ENCODE data around the gene DNAJB1.

The DNAJB1 gene

DNA sequence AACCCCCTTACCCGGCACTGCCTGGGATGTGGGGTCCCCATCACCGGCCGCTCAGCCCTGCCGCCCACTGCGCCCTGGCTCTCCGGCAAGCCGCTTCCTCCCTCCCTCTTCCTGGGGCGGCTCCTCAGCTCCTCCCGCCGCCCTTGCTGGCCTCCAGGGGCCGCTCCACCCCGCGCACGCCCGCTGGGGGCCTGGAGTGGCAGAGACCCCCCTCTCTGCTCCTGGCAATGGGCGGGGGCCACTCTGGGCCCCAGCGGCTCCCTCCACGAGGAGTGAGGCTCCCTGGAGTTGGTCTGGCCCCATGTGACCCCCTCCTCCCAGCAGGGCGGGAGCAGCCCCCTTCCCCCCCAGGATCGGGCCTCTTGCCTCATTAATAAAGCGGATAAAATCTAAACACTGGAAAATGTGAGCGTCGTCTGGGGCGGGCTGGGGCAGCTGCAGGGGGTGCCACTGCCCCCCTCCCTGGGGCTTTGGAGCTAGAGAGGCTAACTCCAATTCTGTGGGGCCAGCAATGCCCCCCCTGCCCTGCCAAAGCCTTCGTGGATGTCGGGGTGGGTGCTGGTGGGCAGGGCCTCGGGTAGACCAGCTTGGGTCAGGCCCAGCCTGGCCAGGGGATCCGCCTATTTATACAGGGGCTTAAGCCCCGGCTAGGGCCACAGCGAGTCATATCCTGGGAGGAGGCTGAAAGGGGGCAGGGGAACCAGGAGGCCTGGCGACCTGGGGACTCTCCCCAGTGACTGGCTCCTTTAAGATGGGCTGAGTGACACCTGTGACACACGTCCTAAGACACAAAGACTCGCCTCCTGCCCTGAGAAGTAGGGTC lies 42.7 kb downstream of the DNAJB1 start, which contains the start of gene PTGER1:
Gene PTGER1, minus strand, starts transcription at position 104 of the 823 bp plus-strand sequence. CDS start 1,034 bp downstream, outside the sequence.
- TF ChIP-seq CTCF (IDR thresholded peaks at IDR 0.05; ENCODE audit: low read length, missing control alignments), result peak; percentile 22
- no peak within 1 kb of the TSS for H3K4me3 ChIP-seq (replicated peaks; ENCODE audit: low read depth, low read length)
- no peak for DNase-seq (ENCODE audit: low read depth)

GRCh38 chr19:14474827-14475226 lies 43.4 kb downstream of the DNAJB1 start:
- H3K4me3 ChIP-seq (replicated peaks; ENCODE audit: low read depth, low read length), result no peak overlapping the region
- no peak for TF ChIP-seq CTCF (IDR thresholded peaks at IDR 0.05; ENCODE audit: low read length, missing control alignments)

GRCh38 chr19:14473978-14474578 lies 44.1 kb downstream of the DNAJB1 start:
- TF ChIP-seq CTCF (IDR thresholded peaks at IDR 0.05; ENCODE audit: low read length, missing control alignments), result no peak
- no peak for DNase-seq (ENCODE audit: low read depth)
- H3K4me3 ChIP-seq (replicated peaks; ENCODE audit: low read depth, low read length), result no peak overlapping the region

More at GRCh38 chr19:14474827-14475226, 43.4 kb downstream of the DNAJB1 start:
- DNase-seq (ENCODE audit: low read depth), result no peak

DNA sequence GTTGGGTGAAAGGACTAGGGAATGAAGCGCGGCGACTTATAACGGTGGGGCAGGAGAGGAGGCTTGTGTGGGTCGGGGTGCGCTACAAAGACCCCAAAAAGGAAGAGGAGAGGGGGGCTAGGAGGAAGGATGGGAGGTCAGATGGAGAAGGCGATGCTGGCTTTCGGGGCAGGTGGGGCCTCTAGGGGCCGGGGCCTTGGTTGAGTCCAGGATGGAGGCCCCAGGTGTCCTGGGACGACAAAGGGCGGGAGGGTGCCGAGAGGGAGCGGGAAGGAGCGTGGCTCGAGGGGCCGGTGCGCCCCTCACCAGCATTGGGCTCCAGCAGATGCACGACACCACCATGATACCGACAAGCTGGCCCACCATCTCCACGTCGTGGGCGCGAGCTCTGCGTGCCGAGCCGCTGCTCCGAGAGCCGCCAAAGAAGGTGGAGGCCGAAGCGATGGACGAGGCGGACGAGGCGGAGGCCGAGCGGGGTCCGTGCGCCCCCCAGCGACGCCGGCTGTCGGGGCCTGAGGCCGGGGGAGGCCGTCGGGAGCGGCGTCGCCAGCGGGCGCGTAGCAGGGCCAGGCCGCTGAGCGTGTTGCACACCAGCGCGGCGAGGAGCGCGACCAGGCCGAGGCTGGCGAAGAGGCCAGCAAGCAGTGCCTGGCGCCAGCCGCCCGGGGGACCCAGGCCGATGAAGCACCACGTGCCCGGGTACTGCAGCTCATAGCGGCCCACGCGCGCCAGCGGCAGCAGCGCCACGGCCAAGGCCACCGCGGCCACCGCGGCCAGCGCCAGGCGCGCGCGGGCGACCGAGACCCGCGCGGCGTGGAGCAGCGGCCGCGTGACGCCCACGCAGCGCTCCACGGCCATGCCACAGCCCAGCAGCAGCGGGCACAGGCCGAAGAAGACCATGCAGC lies 44.9 kb downstream of the DNAJB1 start:
- TF ChIP-seq CTCF (IDR thresholded peaks at IDR 0.05; ENCODE audit: low read length, missing control alignments), result no peak
- no peak overlapping the region for H3K4me3 ChIP-seq (replicated peaks; ENCODE audit: low read depth, low read length)
- DNase-seq (ENCODE audit: low read depth), result no peak

GRCh38 chr19:14472202-14472938 lies 45.8 kb downstream of the DNAJB1 start:
- DNase-seq (ENCODE audit: low read depth), result peak; percentile 56
- TF ChIP-seq CTCF (IDR thresholded peaks at IDR 0.05; ENCODE audit: low read length, missing control alignments), result peak; percentile 60
- no peak overlapping the region for H3K4me3 ChIP-seq (replicated peaks; ENCODE audit: low read depth, low read length)
